GM20000 (cell line): ENCODE measurements around the gene RPS23.

Source experiments
- DNase-seq: peaks from one replicate; pipeline ENCODE4 v3.0.0; 2012; ENCODE audit warnings: low spot score
- TF ChIP-seq, protein P1 (sequence below): IDR thresholded peaks from 2 replicates; pipeline ENCODE4 v1.5.1; 2012; ENCODE audit warnings: mild to moderate bottlenecking, control low read depth; ENCODE audit errors: extremely low read depth, missing control alignments

Gene RPS23

DNA sequence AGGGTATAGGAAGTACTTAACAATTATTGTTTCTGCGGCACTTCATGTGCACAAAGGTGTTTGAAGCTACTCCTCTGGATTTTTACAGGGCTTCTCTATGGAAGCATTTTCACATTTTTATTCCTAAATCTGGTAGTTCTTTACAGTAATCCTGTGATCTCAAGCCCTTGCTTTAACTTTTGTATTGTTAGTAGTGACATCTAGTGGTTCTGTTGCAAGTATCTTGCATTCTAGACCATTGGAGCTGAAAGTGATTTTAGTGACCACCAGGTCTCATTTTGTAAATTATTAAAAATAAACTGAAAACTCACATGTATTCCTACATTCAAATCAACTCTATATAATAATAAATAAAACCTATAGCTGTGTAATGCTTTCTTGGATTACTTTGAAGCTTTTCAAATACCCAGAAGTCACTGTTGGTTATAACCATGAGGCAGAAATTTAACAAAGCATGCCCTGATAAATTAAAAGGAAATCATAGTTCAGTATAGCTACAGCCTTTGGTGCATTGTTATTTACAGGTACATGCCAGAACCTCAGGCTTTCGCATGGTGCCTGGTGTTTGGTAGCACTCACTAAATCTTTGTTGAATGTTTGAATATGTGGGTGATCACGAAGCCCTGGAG is 18.9 kb downstream of the RPS23 start:
- TF ChIP-seq, protein P1, sequence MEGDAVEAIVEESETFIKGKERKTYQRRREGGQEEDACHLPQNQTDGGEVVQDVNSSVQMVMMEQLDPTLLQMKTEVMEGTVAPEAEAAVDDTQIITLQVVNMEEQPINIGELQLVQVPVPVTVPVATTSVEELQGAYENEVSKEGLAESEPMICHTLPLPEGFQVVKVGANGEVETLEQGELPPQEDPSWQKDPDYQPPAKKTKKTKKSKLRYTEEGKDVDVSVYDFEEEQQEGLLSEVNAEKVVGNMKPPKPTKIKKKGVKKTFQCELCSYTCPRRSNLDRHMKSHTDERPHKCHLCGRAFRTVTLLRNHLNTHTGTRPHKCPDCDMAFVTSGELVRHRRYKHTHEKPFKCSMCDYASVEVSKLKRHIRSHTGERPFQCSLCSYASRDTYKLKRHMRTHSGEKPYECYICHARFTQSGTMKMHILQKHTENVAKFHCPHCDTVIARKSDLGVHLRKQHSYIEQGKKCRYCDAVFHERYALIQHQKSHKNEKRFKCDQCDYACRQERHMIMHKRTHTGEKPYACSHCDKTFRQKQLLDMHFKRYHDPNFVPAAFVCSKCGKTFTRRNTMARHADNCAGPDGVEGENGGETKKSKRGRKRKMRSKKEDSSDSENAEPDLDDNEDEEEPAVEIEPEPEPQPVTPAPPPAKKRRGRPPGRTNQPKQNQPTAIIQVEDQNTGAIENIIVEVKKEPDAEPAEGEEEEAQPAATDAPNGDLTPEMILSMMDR = peak; percentile 56
- no peak for DNase-seq

DNA sequence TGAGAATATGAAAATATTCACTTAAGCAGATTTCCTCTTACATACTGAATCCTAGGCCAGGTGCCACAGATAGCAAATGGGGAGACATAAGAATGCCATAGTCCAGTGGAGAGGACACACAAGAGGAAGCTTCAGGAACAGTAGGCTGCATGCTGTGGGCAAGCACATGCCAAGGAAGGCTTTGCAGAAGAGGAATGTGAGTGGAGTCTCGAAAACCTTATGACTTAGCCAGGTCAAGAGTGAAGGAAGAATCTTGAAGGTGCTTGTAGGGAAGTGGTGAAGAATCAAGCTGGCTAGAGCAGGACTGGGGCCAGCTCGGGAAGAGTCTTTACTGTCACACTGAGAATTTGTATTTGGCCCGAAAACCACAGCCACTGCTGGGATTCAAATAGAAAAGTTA is 20.4 kb downstream of the RPS23 start:
- DNase-seq = no peak
- TF ChIP-seq, protein P1 = no peak

DNA sequence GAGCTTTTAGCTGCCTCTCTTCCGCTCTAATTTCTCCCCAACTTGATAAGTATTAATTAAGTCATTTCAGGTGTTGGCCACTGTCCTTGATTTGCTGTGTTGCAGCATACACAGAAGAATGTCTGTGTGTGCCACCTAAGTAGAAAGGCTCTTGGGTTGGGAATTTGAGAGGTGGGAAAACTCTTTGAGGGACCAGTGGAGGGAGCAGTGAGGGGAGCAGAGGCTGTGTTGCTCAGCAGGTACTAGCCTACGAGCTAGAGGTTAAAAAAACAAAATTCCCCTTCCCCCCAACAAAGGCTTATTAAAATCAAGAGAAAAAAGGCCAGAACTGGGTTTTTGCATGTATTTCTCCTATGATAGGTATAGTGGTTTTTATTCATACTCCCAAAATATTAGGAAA is 20.9 kb downstream of the RPS23 start:
- TF ChIP-seq, protein P1 = no peak
- no peak for DNase-seq

DNA sequence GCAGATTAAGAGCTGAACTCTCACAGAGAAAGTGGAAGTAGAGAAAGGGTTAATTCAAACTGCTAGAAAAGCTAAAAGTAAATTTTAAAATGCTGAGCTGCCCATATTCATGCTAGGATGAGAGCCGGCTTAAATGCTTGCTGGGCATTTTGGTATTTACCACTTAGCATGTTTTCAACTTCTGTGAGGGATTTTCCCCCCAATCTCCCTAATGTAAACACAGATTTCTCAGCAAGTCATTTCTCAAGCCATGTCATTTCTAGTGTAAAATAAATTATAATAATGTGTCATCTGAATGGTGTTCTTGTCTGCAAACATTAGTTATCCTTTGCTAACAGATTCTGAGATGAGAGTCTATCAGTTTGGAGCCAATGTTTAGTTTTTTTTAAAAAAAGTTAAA is 22.3 kb downstream of the RPS23 start:
- TF ChIP-seq, protein P1 = no peak
- DNase-seq = no peak

DNA sequence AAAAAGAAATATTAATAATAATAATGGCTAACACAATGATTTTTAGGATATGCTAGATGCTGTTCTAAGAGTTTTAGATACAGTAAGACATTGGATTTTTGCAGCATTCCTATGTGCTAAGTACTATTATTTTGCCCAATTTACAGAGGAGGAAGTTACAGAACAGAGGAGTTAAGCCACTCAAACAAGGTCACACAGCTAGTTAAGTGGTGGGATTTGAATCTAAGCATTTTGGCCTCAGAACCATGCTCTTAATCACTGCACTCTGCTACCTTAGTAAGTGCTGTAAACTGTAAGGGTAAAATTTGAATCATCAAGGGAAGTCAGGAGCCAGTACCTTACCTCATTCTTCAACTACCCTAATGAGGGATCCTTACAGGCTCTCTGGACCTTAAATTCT is 25.4 kb downstream of the RPS23 start:
- no peak for DNase-seq
- TF ChIP-seq, protein P1 = no peak

DNA sequence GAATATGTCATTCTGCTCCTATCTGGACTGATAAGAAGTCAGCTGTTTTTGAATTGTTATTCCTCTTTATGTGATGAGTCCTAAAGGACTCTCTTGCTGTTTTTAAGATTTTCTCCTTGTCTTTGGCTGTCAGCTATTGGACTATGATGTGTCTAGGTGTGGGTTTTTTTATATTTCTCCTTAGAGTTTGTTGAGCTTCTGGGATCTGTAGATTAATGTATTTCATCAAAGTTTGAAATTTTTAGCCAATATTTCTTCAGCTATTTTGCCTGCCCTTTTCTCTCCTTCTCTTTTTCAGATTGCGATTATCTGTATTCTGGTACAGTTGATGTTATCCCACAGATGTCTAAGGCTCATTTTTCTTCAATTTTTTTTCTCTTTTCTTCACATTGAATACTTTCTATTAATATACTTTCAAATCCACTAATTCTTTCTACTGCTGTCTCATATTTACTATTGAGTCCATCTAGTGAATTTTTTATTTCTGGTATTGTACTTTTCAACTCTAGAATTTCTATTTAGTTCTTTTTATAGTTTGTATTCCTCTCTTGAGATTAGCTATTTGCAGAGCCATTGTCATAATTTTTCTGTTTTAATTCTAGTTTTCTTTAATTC is 31.1 kb downstream of the RPS23 start:
- no peak for DNase-seq
- TF ChIP-seq, protein P1 = no peak

DNA sequence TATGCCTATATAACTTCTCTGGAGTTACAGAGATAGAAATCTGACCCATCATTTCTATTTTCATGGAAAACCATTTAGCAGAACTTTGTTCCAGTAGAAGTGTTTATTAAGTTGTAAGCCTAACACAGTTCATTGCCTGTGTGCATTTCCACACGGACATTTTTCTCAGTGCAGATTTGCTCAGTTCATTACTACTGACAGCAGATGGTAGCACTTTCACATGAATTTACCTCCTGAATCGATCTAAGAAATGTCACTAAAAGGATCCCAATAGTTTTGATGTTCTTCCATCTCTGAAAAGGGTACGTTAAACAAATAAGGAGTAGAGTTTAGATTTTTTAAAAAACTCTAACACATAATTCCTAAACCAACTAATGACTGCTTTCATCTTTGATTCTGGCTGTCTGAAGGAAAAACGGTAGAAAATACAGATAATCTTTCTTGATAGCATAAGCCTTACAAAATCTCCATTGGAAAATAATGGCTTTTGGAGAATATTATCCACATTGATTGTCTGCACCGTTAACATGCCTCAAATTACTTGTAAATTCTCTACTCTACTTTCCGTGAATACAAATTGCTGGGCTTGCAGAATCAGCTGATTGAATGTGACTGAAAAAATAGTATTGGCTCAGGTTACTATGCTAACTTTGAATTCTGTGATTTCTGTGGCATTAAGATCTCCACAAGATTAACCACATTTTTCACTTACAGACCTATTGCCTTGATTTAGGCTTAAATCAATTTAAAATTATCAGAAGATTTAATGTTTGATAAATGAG is 33.1 kb downstream of the RPS23 start:
- DNase-seq = no peak
- TF ChIP-seq, protein P1 = no peak
